ENCODE measurements around the gene DNAH9. TPM values are rescaled to one million over a fixed set of nuclear protein-coding genes. Genes with fewer than 3 reads are reported as not detected.

The DNAH9 gene
- total and polyA plus RNA-seq, 4 donors = 9.2 to 23.4 (median 18.3) TPM

DNA sequence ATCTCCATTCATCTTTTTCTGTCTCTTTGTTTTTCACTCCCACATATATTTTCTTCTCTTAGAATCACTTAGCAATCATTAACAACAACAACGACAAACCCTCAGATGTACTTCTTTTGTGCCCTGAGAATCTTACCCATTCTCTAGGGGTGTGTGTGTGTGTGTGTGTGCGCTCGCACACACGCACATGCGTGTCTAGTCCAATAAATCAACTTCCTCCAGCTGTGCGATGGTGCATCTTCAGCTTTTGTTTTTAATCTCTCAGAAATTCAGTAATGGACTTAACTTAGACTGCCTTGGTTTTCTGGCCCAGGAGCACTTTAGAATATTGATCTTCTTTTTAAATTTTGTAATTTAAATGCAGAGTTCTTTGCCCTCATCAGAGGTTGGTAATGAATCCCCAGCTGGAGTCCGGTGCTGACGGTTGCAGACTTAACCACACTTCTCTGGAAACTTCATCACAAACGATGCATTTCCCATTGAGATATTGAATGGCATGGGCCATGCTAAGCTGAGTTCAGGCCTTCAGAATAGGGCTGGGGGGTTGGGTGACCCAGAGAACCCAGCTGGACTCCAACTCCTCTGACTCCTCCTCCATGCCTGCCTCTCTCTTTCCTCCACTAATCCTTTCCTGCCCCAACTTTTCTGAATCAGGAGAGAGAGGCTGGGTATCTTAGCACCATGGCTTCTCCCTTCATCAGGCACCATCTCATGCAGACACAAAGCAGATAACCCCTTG is 205.1 kb downstream of the DNAH9 start:
- Histone ChIP-seq H3K4me1 (ENCODE audit: control insufficient read depth, insufficient read depth, low read length) (no peaks in the 10 kb centered on the region), H3K27me3 (ENCODE audit: control insufficient read depth, insufficient read depth, low read length) (no peaks in the 10 kb centered on the region), H3K36me3 (ENCODE audit: control insufficient read depth, insufficient read depth, low read length) (no peaks in the 10 kb centered on the region), H3K4me3 (ENCODE audit: low read depth, low read length) (no peak overlapping the region), H3K9me3 (ENCODE audit: control insufficient read depth, insufficient read depth, low read length) (no peaks in the 10 kb centered on the region), H3K27ac (ENCODE audit: low read depth, low read length) (no peak overlapping the region)
- peak in 1 of 6 donors; percentile 67 for DNase-seq (ENCODE audit: low read depth in 4 of 6, low spot score in 6 of 6)
- WGBS (ENCODE audit: insufficient coverage) = 20% methylated on average over 1 of the region's 9 CpGs

DNA sequence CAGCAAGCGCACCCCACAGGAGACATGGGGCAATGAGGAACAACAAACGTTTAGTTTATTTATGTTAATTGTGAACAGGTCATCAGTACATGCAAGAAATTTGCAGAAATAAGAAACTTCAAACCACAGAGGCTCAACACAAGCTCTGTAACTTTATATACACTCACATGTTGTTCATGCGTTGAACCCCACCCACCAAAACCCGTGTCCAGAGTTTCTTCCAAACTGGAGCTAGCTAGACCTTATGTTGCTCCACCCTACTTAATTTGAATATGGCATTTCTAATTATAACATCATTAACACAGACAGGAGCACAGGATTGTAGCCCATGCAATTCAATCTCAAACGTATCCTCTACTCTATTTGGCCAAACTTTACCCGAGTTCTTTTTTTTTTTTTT is 206.9 kb downstream of the DNAH9 start:
- Histone ChIP-seq H3K9me3 (ENCODE audit: control insufficient read depth, insufficient read depth, low read length) (no peaks in the 10 kb centered on the region), H3K36me3 (ENCODE audit: control insufficient read depth, insufficient read depth, low read length) (no peaks in the 10 kb centered on the region), H3K4me3 (ENCODE audit: low read depth, low read length) (no peak overlapping the region), H3K4me1 (ENCODE audit: control insufficient read depth, insufficient read depth, low read length) (no peaks in the 10 kb centered on the region), H3K27me3 (ENCODE audit: control insufficient read depth, insufficient read depth, low read length) (no peaks in the 10 kb centered on the region), H3K27ac (ENCODE audit: low read depth, low read length) (no peak overlapping the region)
- DNase-seq (ENCODE audit: low read depth in 4 of 6, low spot score in 6 of 6) = no peak
- WGBS (ENCODE audit: insufficient coverage) = 83% methylated on average over 2 of the region's 6 CpGs

- WGBS (ENCODE audit: insufficient coverage) = 97% methylated on average over 3 of the region's 7 CpGs
These were observed 207.7 kb downstream of the DNAH9 start for GRCh38 chr17:11805952-11806351.

GRCh38 chr17:11807606-11808005 is 209.3 kb downstream of the DNAH9 start:
- Histone ChIP-seq H3K27me3 (ENCODE audit: control insufficient read depth, insufficient read depth, low read length) (no peaks in the 10 kb centered on the region), H3K9me3 (ENCODE audit: control insufficient read depth, insufficient read depth, low read length) (no peaks in the 10 kb centered on the region), H3K27ac (ENCODE audit: low read depth, low read length) (no peak overlapping the region), H3K4me1 (ENCODE audit: control insufficient read depth, insufficient read depth, low read length) (no peaks in the 10 kb centered on the region), H3K36me3 (ENCODE audit: control insufficient read depth, insufficient read depth, low read length) (no peaks in the 10 kb centered on the region), H3K4me3 (ENCODE audit: low read depth, low read length) (no peak overlapping the region)
- WGBS (ENCODE audit: insufficient coverage) = 82% methylated on average over 4 of the region's 7 CpGs
- DNase-seq (ENCODE audit: low read depth in 4 of 6, low spot score in 6 of 6) = no peak

More at GRCh38 chr17:11805952-11806351, 207.7 kb downstream of the DNAH9 start:
- no peaks in the 10 kb centered on the region for H3K9me3 ChIP-seq (ENCODE audit: control insufficient read depth, insufficient read depth, low read length)
- no peak overlapping the region for H3K27ac ChIP-seq (ENCODE audit: low read depth, low read length)
- no peaks in the 10 kb centered on the region for H3K4me1 ChIP-seq (ENCODE audit: control insufficient read depth, insufficient read depth, low read length)
- no peak overlapping the region for H3K4me3 ChIP-seq (ENCODE audit: low read depth, low read length)
- no peaks in the 10 kb centered on the region for H3K36me3 ChIP-seq (ENCODE audit: control insufficient read depth, insufficient read depth, low read length)
- DNase-seq (ENCODE audit: low read depth in 4 of 6, low spot score in 6 of 6) = no peak
- no peaks in the 10 kb centered on the region for H3K27me3 ChIP-seq (ENCODE audit: control insufficient read depth, insufficient read depth, low read length)

GRCh38 chr17:11813278-11813677 is 215.0 kb downstream of the DNAH9 start:
- no peak overlapping the region for H3K4me3 ChIP-seq (ENCODE audit: low read depth, low read length)
- no peak overlapping the region for H3K27ac ChIP-seq (ENCODE audit: low read depth, low read length)
- no peaks in the 10 kb centered on the region for H3K9me3 ChIP-seq (ENCODE audit: control insufficient read depth, insufficient read depth, low read length)
- no CpG with 5 or more reads among the region's 4 CpGs for WGBS (ENCODE audit: insufficient coverage)
- no peaks in the 10 kb centered on the region for H3K27me3 ChIP-seq (ENCODE audit: control insufficient read depth, insufficient read depth, low read length)
- H3K4me1 ChIP-seq (ENCODE audit: control insufficient read depth, insufficient read depth, low read length) = no peaks in the 10 kb centered on the region
- no peaks in the 10 kb centered on the region for H3K36me3 ChIP-seq (ENCODE audit: control insufficient read depth, insufficient read depth, low read length)
- DNase-seq (ENCODE audit: low read depth in 4 of 6, low spot score in 6 of 6) = no peak

DNA sequence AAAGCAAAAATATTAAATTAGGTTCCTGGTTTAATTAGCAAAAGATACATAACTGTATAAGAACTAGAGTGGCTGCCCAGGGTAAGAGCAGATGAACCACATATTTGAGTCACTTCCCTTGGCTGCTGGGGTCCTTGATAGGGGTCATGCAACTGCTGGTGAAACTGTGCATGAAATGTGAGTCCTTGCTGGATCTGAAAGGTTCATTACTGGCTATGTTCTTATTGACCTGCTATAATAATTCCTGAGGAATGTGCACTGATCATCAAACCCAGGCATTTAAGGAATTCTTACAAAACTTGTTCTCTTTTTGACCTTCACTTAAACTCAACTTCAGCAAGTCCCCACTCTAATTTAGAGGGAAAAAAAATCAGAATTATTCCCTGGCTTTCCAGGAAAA is 215.6 kb downstream of the DNAH9 start:
- no peaks in the 10 kb centered on the region for H3K36me3 ChIP-seq (ENCODE audit: control insufficient read depth, insufficient read depth, low read length)
- H3K27ac ChIP-seq (ENCODE audit: low read depth, low read length) = no peak overlapping the region
- no peaks in the 10 kb centered on the region for H3K9me3 ChIP-seq (ENCODE audit: control insufficient read depth, insufficient read depth, low read length)
- no peak overlapping the region for H3K4me3 ChIP-seq (ENCODE audit: low read depth, low read length)
- H3K4me1 ChIP-seq (ENCODE audit: control insufficient read depth, insufficient read depth, low read length) = no peaks in the 10 kb centered on the region
- no peaks in the 10 kb centered on the region for H3K27me3 ChIP-seq (ENCODE audit: control insufficient read depth, insufficient read depth, low read length)
- no peak for DNase-seq (ENCODE audit: low read depth in 4 of 6, low spot score in 6 of 6)

- WGBS (ENCODE audit: insufficient coverage) = no CpG with 5 or more reads among the region's 3 CpGs
- H3K4me3 ChIP-seq (ENCODE audit: low read depth, low read length) = no peak overlapping the region
- no peaks in the 10 kb centered on the region for H3K27me3 ChIP-seq (ENCODE audit: control insufficient read depth, insufficient read depth, low read length)
- H3K27ac ChIP-seq (ENCODE audit: low read depth, low read length) = no peak overlapping the region
- H3K9me3 ChIP-seq (ENCODE audit: control insufficient read depth, insufficient read depth, low read length) = no peaks in the 10 kb centered on the region
- H3K4me1 ChIP-seq (ENCODE audit: control insufficient read depth, insufficient read depth, low read length) = no peaks in the 10 kb centered on the region
- DNase-seq (ENCODE audit: low read depth in 4 of 6, low spot score in 6 of 6) = no peak
- no peaks in the 10 kb centered on the region for H3K36me3 ChIP-seq (ENCODE audit: control insufficient read depth, insufficient read depth, low read length)
These were observed 216.5 kb downstream of the DNAH9 start for GRCh38 chr17:11814655-11815262.

GRCh38 chr17:11816409-11816808 is 218.1 kb downstream of the DNAH9 start:
- Histone ChIP-seq H3K4me3 (ENCODE audit: low read depth, low read length) (no peak overlapping the region), H3K9me3 (ENCODE audit: control insufficient read depth, insufficient read depth, low read length) (no peaks in the 10 kb centered on the region), H3K27me3 (ENCODE audit: control insufficient read depth, insufficient read depth, low read length) (no peaks in the 10 kb centered on the region), H3K4me1 (ENCODE audit: control insufficient read depth, insufficient read depth, low read length) (no peaks in the 10 kb centered on the region), H3K27ac (ENCODE audit: low read depth, low read length) (no peak overlapping the region), H3K36me3 (ENCODE audit: control insufficient read depth, insufficient read depth, low read length) (no peaks in the 10 kb centered on the region)
- DNase-seq (ENCODE audit: low read depth in 4 of 6, low spot score in 6 of 6) = no peak
- WGBS (ENCODE audit: insufficient coverage) = no CpG with 5 or more reads among the region's 2 CpGs

DNA sequence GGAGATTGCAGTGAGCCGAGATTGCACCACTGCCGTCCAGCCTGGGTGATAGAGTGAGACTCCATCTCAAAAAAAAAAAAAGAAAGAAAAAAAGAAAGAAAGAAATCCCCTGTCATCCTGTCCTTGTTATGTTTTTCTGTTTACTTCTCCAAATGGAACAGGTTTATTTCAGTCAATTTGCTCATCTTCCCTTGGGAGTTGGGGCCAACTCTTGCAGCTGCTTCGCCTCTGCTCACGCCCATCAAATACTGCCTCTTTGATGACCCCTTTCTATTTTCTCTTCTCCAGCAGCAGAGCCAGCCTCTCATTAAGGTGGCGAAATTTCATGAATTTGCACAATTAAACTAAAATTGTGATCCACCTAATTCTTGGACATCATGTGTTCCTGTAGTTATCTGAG is 225.6 kb downstream of the DNAH9 start:
- H3K27ac ChIP-seq (ENCODE audit: low read depth, low read length) = no peak overlapping the region
- no peaks in the 10 kb centered on the region for H3K27me3 ChIP-seq (ENCODE audit: control insufficient read depth, insufficient read depth, low read length)
- 83% methylated on average over 2 of the region's 5 CpGs for WGBS (ENCODE audit: insufficient coverage)
- no peaks in the 10 kb centered on the region for H3K4me1 ChIP-seq (ENCODE audit: control insufficient read depth, insufficient read depth, low read length)
- no peaks in the 10 kb centered on the region for H3K36me3 ChIP-seq (ENCODE audit: control insufficient read depth, insufficient read depth, low read length)
- DNase-seq (ENCODE audit: low read depth in 4 of 6, low spot score in 6 of 6) = no peak
- no peaks in the 10 kb centered on the region for H3K9me3 ChIP-seq (ENCODE audit: control insufficient read depth, insufficient read depth, low read length)
- no peak overlapping the region for H3K4me3 ChIP-seq (ENCODE audit: low read depth, low read length)

DNA sequence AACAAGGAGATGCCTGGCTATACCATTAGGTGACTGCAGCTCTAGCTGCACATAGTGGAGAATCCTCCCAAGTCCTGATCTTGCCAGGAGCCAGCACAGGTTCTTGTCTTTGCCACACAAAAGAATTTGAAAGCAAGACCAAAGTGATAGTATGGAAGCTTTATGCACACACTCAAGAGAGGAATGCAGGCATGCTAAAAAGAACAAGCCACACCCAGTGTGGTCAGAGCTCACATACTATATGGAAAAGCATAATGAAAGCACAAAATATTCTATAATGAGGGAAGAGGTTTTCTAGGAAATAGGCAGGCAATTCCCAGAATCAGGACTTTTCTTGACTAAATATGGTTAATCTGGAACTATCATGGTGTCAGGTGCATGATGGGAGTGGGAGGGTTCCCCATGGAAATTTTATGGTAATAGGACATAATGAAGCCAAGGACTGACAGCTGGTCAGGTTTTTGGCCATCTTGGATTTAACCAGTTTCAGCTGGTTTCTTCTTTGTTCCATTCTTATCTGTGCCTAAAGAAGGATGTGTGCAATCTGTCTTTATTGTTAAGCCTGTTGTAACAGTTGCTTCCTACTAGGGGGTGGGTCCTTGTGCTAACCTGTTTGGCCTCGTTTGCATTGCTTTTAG is 227.4 kb downstream of the DNAH9 start:
- DNase-seq (ENCODE audit: low read depth in 4 of 6, low spot score in 6 of 6) = peak in 1 of 6 donors; percentile 50
- Histone ChIP-seq H3K36me3 (ENCODE audit: control insufficient read depth, insufficient read depth, low read length) (no peaks in the 10 kb centered on the region), H3K27ac (ENCODE audit: low read depth, low read length) (no peak overlapping the region), H3K9me3 (ENCODE audit: control insufficient read depth, insufficient read depth, low read length) (no peaks in the 10 kb centered on the region), H3K4me3 (ENCODE audit: low read depth, low read length) (no peak overlapping the region), H3K4me1 (ENCODE audit: control insufficient read depth, insufficient read depth, low read length) (no peaks in the 10 kb centered on the region), H3K27me3 (ENCODE audit: control insufficient read depth, insufficient read depth, low read length) (no peaks in the 10 kb centered on the region)
- WGBS (ENCODE audit: insufficient coverage) = no CpG with 5 or more reads among the region's 1 CpG
